Fibroblast of lung (primary cell): ENCODE results near the gene MCM3AP. TPM values are rescaled to one million over a fixed set of nuclear protein-coding genes. Genes with fewer than 3 reads are reported as not detected.

Experiments used
- DNase-seq, 2 donors: peaks; one replicate each; pipeline versions ENCODE4 v3.0.0 to v3.0.0-alpha.2; 2010; ENCODE audit warnings: low read depth in 2 of 2
- H2AFZ ChIP-seq: 2 replicates; pipeline ENCODE4 v1.5.1; 2012; ENCODE audit warnings: low read length, control low read depth, inconsistent platforms
- H3K27ac ChIP-seq: 2 replicates; pipeline ENCODE4 v1.5.1; 2011; ENCODE audit warnings: low read length, control low read depth; ENCODE audit not compliant: insufficient read depth
- H3K27me3 ChIP-seq: 2 replicates; pipeline ENCODE4 v1.5.1; 2011; ENCODE audit warnings: mild to moderate bottlenecking, low read length; ENCODE audit not compliant: control insufficient read depth, insufficient read depth
- H3K36me3 ChIP-seq: 2 replicates; pipeline ENCODE4 v1.5.1; 2011; ENCODE audit warnings: low read length; ENCODE audit not compliant: control insufficient read depth, insufficient read depth
- H3K4me1 ChIP-seq: 2 replicates; pipeline ENCODE4 v1.5.1; 2011; ENCODE audit warnings: low read length; ENCODE audit not compliant: control insufficient read depth, insufficient read depth; ENCODE audit errors: extremely low read depth
- H3K4me2 ChIP-seq: 2 replicates; pipeline ENCODE4 v1.5.1; 2011; ENCODE audit warnings: low read length, control low read depth; ENCODE audit not compliant: insufficient read depth; ENCODE audit errors: extremely low read depth
- H3K4me3 ChIP-seq, 4 experiments: fragments of 200-600 bp in 1 of 4; sonication (generic) in 1 of 4; replicated peaks in 1 of 4; 2 replicates each; pipeline ENCODE4 v1.5.1; 2011 to 2016; ENCODE audit warnings: low read length in 4 of 4, low read depth in 3 of 4, mild to moderate bottlenecking in 3 of 4, control low read depth in 2 of 4, inconsistent platforms in 1 of 4, mixed read lengths in 1 of 4; ENCODE audit not compliant: insufficient read depth in 1 of 4; ENCODE audit errors: control extremely low read depth in 1 of 4
- H3K79me2 ChIP-seq: 2 replicates; pipeline ENCODE4 v1.5.1; 2012; ENCODE audit warnings: mild to moderate bottlenecking, low read length, inconsistent platforms; ENCODE audit not compliant: control insufficient read depth, insufficient read depth
- H3K9ac ChIP-seq: 2 replicates; pipeline ENCODE4 v1.5.1; 2011; ENCODE audit warnings: mild to moderate bottlenecking, low read length, control low read depth; ENCODE audit not compliant: insufficient read depth
- H3K9me3 ChIP-seq: 2 replicates; pipeline ENCODE4 v1.5.1; 2012; ENCODE audit warnings: low read depth, low read length; ENCODE audit not compliant: control insufficient read depth, insufficient read depth
- H4K20me1 ChIP-seq: 2 replicates; pipeline ENCODE4 v1.5.1; 2011; ENCODE audit warnings: low read length; ENCODE audit not compliant: control insufficient read depth, insufficient read depth; ENCODE audit errors: extremely low read depth
- EZH2 ChIP-seq: IDR thresholded peaks from 2 replicates; pipeline ENCODE4 v1.5.1; 2012; ENCODE audit warnings: low read length, control low read depth, mild to moderate bottlenecking; ENCODE audit errors: missing control alignments
- polyA plus RNA-seq, 2 donors: library from polyadenylated mRNA; depleted of rRNA in 1 of 2; stranded (reverse) in 1 of 2; unstranded in 1 of 2; fragments of >200 nt; gene quantifications; 2 replicates each; pipeline ENCODE4 v1.2.1, GENCODE V29; 2011 to 2012; ENCODE audit warnings: missing spikeins in 1 of 2
- total RNA-seq: library from RNA; depleted of rRNA; stranded (reverse); fragments of >200 nt; gene quantifications from 2 replicates; pipeline ENCODE4 v1.2.1, GENCODE V29; 2014
- TF ChIP-seq, protein P1 (sequence below), 2 donors: IDR thresholded peaks in 1 of 2; conservative IDR thresholded peaks in 1 of 2; 1 replicate in 1 of 2; 2 replicates in 1 of 2; pipeline ENCODE4 v1.5.1; 2011 to 2012; ENCODE audit warnings: low read length in 2 of 2, control low read depth in 1 of 2, inconsistent platforms in 1 of 2, low read depth in 1 of 2, mild to moderate bottlenecking in 1 of 2

MCM3AP gene
- total and polyA plus RNA-seq, 2 donors (not counting 1 experiment from before 2014, with no cell fraction given): 40.4 to 64.6 TPM

GRCh38 chr21:46218906-46219590 lies 66.4 kb downstream of the MCM3AP start:
- Histone ChIP-seq H3K36me3 (peaks cover 45% of the 10 kb centered on the region), H2AFZ (no peak overlapping the region), H4K20me1 (no peaks in the 10 kb centered on the region), H3K9me3 (no peaks in the 10 kb centered on the region), H3K4me1 (no peaks in the 10 kb centered on the region), H3K4me2 (no peak overlapping the region), H3K27ac (no peak overlapping the region), H3K27me3 (no peaks in the 10 kb centered on the region), H3K9ac (no peak overlapping the region), H3K4me3 (no peak overlapping the region), H3K79me2 (peaks cover 50% of the 10 kb centered on the region)
- DNase-seq: no peak
- TF ChIP-seq, protein P1, sequence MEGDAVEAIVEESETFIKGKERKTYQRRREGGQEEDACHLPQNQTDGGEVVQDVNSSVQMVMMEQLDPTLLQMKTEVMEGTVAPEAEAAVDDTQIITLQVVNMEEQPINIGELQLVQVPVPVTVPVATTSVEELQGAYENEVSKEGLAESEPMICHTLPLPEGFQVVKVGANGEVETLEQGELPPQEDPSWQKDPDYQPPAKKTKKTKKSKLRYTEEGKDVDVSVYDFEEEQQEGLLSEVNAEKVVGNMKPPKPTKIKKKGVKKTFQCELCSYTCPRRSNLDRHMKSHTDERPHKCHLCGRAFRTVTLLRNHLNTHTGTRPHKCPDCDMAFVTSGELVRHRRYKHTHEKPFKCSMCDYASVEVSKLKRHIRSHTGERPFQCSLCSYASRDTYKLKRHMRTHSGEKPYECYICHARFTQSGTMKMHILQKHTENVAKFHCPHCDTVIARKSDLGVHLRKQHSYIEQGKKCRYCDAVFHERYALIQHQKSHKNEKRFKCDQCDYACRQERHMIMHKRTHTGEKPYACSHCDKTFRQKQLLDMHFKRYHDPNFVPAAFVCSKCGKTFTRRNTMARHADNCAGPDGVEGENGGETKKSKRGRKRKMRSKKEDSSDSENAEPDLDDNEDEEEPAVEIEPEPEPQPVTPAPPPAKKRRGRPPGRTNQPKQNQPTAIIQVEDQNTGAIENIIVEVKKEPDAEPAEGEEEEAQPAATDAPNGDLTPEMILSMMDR (conservative IDR thresholded peaks at IDR 0.05 in 1 of 2, IDR thresholded peaks at IDR 0.05 in 1 of 2; ENCODE audit: low read depth in 1 of 2, low read length in 2 of 2): no peak
- no peak for TF ChIP-seq EZH2

DNA sequence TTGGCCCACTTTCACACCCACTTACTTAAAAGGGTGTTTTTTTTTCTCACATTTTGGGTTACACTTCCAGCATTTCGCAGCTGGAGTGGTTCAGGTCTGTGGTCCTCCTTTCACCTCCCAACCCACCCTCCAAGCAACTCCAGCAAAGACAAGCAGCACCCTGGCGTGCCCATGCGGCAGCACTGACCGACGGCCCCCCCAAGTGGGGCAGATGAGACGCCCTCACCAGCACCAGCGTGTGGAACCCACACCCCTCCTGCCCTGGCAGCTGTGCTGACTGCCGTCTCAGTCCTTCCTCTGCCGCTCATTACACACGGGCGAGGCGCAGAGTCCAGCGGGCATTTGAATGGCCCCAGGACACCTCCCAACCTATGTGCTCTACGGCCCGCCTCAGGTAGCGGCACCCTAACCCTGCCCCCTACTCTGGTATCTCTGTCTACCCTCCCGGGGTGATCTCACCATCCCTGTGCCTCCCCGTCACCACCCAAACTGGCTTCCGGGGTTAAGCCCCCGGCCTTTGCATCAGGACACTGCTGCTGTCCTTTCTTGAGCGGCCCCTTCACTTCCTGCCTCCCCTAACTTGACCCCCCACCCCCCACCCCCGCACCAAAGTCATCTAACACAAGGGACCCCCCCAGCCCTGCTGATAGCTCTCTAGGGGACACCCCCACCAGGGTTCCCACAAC lies 67.8 kb downstream of the MCM3AP start:
- Histone ChIP-seq H3K4me2 (no peak overlapping the region), H3K9ac (no peak overlapping the region), H3K4me3 (no peak overlapping the region), H4K20me1 (no peaks in the 10 kb centered on the region), H3K36me3 (peaks cover 47% of the 10 kb centered on the region), H3K4me1 (no peaks in the 10 kb centered on the region), H2AFZ (no peak overlapping the region), H3K9me3 (no peaks in the 10 kb centered on the region), H3K27me3 (no peaks in the 10 kb centered on the region), H3K27ac (no peak overlapping the region), H3K79me2 (peaks cover 39% of the 10 kb centered on the region)
- TF ChIP-seq, protein P1 (conservative IDR thresholded peaks at IDR 0.05 in 1 of 2, IDR thresholded peaks at IDR 0.05 in 1 of 2; ENCODE audit: low read depth in 1 of 2, low read length in 2 of 2): no peak
- TF ChIP-seq EZH2: no peak
- no peak for DNase-seq

- Histone ChIP-seq H3K4me1 (no peaks in the 10 kb centered on the region), H3K79me2 (peaks cover 25% of the 10 kb centered on the region), H3K4me3 (no peak overlapping the region), H3K4me2 (no peak overlapping the region), H2AFZ (no peak overlapping the region), H4K20me1 (no peaks in the 10 kb centered on the region), H3K27ac (no peak overlapping the region), H3K9ac (no peak overlapping the region), H3K27me3 (no peaks in the 10 kb centered on the region), H3K36me3 (peaks cover 45% of the 10 kb centered on the region), H3K9me3 (no peaks in the 10 kb centered on the region)
- TF ChIP-seq, protein P1 (conservative IDR thresholded peaks at IDR 0.05 in 1 of 2, IDR thresholded peaks at IDR 0.05 in 1 of 2; ENCODE audit: low read depth in 1 of 2, low read length in 2 of 2): no peak
- TF ChIP-seq EZH2: no peak
- DNase-seq: no peak
These were observed 69.2 kb downstream of the MCM3AP start for GRCh38 chr21:46216132-46216747.
